ENCODE data around the gene NPM3. TPM values are rescaled to one million over a fixed set of nuclear protein-coding genes. Genes with fewer than 3 reads are reported as not detected.

NPM3 gene
- polyA plus RNA-seq, 1 of the 3 experiments (the other 2 are of a cell fraction) = 105 TPM

DNA sequence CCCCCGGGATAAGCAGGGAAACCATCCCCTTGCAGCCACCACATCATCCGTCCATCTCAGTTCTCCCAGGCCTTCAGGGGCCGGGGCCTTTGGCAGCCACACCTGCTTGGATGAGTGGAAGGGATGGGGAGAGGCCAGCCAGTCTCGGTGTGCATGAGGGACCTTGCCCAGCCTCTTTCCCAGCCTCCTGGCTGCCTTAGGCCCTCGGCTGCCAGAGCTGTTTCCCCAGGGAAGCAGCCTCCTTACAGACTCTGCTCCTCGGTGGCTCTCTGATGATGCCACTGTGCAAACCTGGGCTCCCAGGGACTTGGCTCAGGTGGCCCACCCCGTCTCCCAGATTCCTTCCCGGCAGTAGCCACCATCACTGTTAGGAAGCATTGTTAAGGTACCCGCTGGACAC lies 22.0 kb downstream of the NPM3 start:
- WGBS (ENCODE audit: low lambda C conversion rate) = 81% methylated on average over 8 of the region's 9 CpGs
- ChIA-PET POLR2A (no interaction called here), CTCF (interaction anchor here (1.3 kb wide), 1 partner anchor 20 kb away, joined by 4 read pairs; no protein-coding TSS in a partner anchor)
- no peak overlapping the region for H3K4me3 ChIP-seq (ENCODE audit: low read depth in 2 of 2, low read length in 1 of 2)
- H3K27me3 ChIP-seq (ENCODE audit: insufficient read depth) = peaks cover 6% of the 10 kb centered on the region; the same call in 1 of the 2 replicates
- no peak overlapping the region for H3K9ac ChIP-seq
- H3F3A ChIP-seq (replicated peaks; ENCODE audit: insufficient read depth) = no peaks in the 10 kb centered on the region
- H3K27ac ChIP-seq (ENCODE audit: low read depth in 2 of 2, low read length in 1 of 2) = no peak overlapping the region
- no peak overlapping the region for H2AFZ ChIP-seq (ENCODE audit: low read depth)
- TF ChIP-seq MXI1 (IDR thresholded peaks at IDR 0.05; ENCODE audit: low read depth, low read length) = no peak
- TF ChIP-seq EZH2phosphoT487 (IDR thresholded peaks at IDR 0.05; ENCODE audit: borderline replicate concordance, low read depth) = no peak
- TF ChIP-seq RCOR1 (IDR thresholded peaks at IDR 0.05; ENCODE audit: low read length) = no peak
- no peak for TF ChIP-seq ZBTB33 (IDR thresholded peaks at IDR 0.05; ENCODE audit: borderline replicate concordance, low read depth)
- no peak for TF ChIP-seq TCF12 (IDR thresholded peaks at IDR 0.05)
- no peak for TF ChIP-seq FOXM1 (IDR thresholded peaks at IDR 0.05; ENCODE audit: low read depth)
- TF ChIP-seq, protein P1, sequence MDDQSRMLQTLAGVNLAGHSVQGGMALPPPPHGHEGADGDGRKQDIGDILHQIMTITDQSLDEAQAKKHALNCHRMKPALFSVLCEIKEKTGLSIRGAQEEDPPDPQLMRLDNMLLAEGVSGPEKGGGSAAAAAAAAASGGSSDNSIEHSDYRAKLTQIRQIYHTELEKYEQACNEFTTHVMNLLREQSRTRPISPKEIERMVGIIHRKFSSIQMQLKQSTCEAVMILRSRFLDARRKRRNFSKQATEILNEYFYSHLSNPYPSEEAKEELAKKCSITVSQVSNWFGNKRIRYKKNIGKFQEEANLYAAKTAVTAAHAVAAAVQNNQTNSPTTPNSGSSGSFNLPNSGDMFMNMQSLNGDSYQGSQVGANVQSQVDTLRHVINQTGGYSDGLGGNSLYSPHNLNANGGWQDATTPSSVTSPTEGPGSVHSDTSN (IDR thresholded peaks at IDR 0.05) = no peak
- TF ChIP-seq SIN3A (IDR thresholded peaks at IDR 0.05; ENCODE audit: borderline replicate concordance, low read depth, low read length) = no peak
- TF ChIP-seq GABPA (IDR thresholded peaks at IDR 0.05; ENCODE audit: low read depth) = no peak
- TF ChIP-seq MEF2A (IDR thresholded peaks at IDR 0.05; ENCODE audit: borderline replicate concordance, low read depth) = no peak
- no peak for TF ChIP-seq FOSL2 (IDR thresholded peaks at IDR 0.05; ENCODE audit: borderline replicate concordance, low read depth)
- TF ChIP-seq TEAD4 (IDR thresholded peaks at IDR 0.05; ENCODE audit: borderline replicate concordance, insufficient read depth) = no peak
- no peak for TF ChIP-seq RFX5 (IDR thresholded peaks at IDR 0.05; ENCODE audit: low read length)
- TF ChIP-seq FOXJ3 (CRISPR knock-in tag; IDR thresholded peaks at IDR 0.05) = no peak
- no peak for TF ChIP-seq USF1 (IDR thresholded peaks at IDR 0.05; ENCODE audit: borderline replicate concordance, low read depth)
- H3K79me2 ChIP-seq (ENCODE audit: insufficient read depth) = no peaks in the 10 kb centered on the region
- no peaks in the 10 kb centered on the region for H4K20me1 ChIP-seq (ENCODE audit: insufficient read depth)
- no peaks in the 10 kb centered on the region for H3K9me2 ChIP-seq
- no peak overlapping the region for H3K4me2 ChIP-seq
- no peaks in the 10 kb centered on the region for H3K36me3 ChIP-seq (replicated peaks in 1 of 2; ENCODE audit: control insufficient read depth in 1 of 2, insufficient read depth in 2 of 2, low read length in 1 of 2)
- peak; percentile 4 for DNase-seq
- no peaks in the 10 kb centered on the region; a peak in 1 of 4 replicates for H3K4me1 ChIP-seq (ENCODE audit: control insufficient read depth in 1 of 2, insufficient read depth in 2 of 2, low read depth in 1 of 2, low read length in 1 of 2)
- H3K9me3 ChIP-seq = no peaks in the 10 kb centered on the region

All from SK-N-SH (cell line).